Activated CD4-positive, CD25-positive, alpha-beta regulatory T cell (primary cell): ENCODE results near the gene GSTO1.

Experiments
- DNase-seq, 4 experiments: peaks; one replicate each; lab custom pipeline; 2025; lab: John Stamatoyannopoulos, UW

The GSTO1 gene

DNA sequence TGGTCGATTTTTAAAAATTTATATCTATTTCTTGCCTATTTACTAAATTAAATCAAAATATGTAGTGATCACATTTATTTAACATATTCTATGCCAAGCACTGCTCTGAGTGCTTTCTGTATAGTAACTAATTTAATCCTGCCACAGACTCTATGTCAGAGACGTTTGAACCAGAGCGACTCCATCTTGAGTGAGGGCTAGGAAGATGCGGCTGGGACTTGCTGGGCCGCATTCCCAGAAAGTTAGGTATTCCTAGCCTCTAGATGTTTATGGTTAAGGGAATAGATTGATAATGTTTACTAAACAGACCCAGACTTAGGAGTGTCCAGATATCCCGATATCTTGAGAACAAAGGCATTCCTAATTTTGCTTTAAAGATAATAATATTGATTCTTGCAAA is 3.2 kb upstream of the GSTO1 start:
- no peak for DNase-seq

GRCh38 chr10:104252368-104252767 is 2.3 kb upstream of the GSTO1 start:
- DNase-seq = no peak

DNA sequence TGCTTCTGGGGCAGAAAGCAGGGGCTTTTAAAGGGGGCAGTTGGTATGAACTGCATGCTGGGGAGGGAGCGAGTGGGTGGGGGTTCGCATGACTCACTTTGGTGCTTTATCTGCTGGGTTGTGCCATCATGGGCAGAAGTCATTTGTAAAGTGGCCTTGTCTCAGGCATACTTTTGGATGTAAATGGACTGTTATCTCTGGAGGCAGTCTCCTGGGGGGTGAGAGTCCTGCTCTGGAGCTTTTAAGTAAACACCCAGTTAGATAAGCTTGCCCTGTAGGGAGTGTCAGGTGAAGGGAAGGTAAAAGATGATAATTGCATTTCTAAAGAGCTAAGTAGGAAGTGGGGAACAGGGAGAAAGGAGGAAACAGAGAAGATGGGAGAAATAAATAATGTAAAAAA is 1.6 kb upstream of the GSTO1 start:
- no peak for DNase-seq

GRCh38 chr10:104253606-104254410 is 884 bp upstream of the GSTO1 start:
- DNase-seq = no peak

DNA sequence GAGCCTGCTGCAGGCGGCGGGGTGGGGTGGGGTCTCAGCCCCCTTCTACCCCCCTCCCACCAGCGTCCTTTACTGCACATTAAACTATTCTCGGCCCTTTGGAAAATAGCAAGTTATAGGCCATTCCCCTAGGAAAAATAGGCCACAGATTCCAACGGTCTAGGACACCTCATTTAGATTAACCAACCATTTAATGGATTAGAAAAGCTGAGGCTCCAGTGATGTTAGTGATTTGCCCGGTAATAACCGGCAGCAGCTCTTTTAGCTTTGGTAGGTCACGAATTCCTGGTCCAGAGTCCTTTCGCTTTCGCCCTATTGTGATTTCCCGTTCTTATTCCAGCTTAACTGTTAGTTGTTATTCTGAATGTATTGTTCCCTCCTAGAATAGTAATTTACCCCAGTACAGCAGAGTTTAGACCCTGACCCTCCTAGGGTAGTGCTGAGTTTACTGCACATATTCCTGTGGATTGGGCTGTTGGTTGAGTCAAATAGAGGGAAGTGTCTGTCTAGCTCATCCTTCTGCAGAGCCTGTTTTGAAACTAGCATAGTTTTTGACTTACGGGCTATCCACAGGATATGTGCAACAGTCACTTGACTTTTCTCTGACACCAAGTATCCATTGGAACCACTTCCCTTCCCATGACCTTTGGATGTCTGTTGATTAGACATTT is 754 bp downstream of the GSTO1 start:
- DNase-seq = no peak

- DNase-seq = no peak
Measured at GRCh38 chr10:104256335-104256961, 1.8 kb downstream of the GSTO1 start.

- DNase-seq = no peak
Measured at GRCh38 chr10:104257235-104257634, 2.5 kb downstream of the GSTO1 start.

DNA sequence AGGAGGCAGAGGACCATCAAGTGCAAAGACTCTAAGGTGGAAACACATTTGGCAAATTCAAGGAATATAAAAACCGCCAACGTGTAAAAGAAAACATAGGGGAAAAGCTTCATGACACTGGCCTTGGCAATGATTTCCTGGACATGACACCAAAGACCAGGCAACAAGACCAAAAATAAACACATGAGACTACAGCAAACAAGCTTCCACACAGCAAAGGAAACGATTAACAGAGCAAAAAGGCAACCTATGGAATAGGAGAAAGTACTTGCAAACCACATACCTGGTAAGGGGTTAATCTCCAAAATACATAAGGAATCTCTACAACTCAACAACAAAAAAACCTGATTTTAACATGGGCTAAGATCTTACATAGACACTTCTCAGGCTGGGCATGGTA is 3.5 kb downstream of the GSTO1 start:
- no peak for DNase-seq

DNA sequence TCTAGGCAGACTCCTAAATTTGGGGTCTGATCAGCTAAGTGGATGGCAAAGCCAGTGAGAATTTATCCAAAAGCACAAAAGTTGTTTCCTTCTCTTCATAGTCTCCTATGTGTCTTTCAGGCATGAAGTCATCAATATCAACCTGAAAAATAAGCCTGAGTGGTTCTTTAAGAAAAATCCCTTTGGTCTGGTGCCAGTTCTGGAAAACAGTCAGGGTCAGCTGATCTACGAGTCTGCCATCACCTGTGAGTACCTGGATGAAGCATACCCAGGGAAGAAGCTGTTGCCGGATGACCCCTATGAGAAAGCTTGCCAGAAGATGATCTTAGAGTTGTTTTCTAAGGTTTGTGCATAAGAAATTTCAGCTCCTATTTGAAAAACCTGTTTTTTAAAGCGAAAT is 4.8 kb downstream of the GSTO1 start:
- DNase-seq = no peak

DNA sequence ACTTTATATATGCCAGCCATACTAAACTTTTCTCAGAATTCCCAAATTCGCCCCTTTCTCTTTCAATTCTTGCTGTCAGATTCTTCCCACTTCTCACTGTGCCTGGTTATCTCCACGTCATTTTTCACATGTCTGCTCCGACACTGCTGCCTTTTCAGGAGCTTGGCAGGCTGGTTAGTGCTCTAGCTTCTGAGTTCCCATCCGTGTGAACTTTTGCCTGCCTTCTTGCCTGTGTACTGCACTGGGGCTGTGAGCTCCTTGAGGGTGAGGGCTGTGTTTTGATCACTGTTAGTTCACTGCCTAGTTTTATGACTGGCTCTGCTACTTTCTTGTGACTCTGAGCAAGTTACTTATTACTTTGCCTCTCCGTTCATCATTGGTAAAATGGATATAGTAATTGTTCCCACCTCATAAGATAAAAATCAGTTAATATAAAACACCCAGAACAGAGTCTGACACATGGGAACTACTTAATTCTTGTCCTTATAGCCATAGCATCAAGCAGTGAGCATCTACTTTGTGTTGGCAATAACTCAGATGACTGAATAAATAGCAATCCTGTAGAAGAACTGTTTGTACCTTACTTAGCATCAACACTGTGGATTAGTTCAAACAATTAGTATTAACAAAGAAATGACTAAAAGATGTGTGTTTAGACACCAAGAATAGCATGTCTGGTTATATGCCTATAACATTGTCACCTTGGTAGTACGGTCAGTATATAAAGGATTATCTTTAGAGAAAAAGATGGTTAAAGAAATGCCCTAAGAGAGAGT is 5.5 kb downstream of the GSTO1 start:
- no peak for DNase-seq

GRCh38 chr10:104260775-104261115 is 6.1 kb downstream of the GSTO1 start:
- DNase-seq = no peak

- no peak for DNase-seq
Measured at GRCh38 chr10:104262055-104262454, 7.4 kb downstream of the GSTO1 start.

GRCh38 chr10:104264783-104265182 is 10.1 kb downstream of the GSTO1 start:
- DNase-seq = no peak

DNA sequence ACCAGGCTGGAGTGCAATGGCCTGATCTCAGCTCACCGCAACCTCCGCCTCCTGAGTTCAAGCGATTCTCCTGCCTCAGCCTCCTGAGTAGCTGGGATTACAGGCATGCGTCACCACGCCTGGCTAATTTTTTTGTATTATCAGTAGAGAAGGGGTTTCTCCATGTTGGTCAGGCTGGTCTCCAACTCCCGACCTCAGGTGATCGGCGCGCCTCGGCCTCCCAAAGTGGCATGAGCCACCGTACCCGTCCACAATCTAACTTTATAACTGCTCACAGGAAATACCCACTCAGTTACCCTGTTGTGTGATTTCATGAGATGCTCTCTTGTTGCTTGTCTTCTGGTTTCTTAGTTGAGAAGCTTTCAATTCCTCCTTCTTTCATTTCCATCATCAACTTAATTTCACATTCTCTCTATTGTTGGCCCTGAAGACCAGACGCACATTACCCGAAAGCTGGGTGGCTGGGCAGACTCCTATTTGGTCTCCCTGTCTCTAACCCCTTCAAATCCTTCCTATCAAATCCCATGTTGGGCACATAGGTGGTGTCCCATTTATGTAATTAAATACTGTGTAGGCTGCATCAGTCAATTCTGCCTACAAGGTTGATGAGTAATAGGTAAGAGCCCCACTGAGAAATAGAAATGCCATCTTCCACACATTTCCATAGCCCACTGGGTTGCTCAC is 13.2 kb downstream of the GSTO1 start:
- no peak for DNase-seq

DNA sequence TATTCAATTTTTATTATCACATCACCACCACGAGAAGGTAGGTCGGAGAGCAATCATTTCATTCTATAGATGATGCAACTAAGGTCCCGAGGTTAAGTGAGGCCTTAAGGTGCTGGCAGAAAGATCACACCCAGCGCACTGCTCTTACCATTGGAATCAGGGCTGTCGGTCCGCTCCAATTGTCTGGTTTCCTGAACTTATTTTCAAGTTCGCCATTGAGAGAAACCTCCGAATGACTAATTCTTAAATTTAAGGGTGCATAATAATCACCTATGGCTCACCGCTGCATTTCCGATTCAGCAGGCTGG is 13.7 kb downstream of the GSTO1 start:
- DNase-seq = no peak

DNA sequence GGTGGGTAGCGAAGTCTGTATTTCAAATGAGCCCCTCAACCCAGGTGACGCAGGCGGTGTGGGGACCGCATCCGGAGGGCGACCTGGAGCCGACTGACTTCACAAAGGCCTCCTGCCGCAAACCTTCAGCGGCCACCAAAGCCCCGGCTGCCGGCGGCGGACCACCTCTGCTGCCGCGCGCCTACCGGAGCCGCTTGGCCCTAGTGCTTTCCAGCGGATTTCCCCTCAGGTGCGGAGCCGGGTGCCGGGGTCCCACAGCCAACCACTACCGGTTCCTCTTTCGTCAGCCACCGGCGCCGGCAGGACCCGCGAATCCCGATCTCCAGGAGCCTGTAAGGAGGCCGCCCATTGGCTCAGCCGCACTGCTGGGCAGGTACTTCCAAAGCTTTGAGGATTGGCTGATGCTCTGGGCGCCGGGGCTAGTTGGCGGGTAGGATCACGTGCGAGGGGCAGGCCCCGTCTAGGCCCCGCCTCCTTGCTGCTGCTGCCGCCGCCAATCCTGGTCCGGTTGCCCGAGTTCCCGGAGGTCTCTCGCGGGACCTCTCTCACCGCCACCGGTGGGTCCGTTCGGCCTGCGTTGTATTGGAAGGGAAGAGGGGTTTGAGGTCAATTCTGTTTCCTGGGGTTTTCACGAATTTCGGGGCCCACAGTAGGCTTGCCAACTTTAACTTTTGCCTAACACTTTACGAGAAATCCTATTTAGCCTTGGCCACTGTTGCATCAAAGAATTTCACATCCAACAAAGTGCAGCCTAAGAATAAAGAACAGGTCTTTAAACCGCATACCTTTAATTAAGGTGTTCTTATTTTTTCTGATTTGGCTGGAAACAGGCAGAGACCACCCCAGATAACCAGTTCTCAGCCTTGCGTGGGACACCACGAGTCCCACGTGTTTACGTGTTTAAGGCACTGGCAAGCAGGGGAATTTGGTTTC is 14.3 kb downstream of the GSTO1 start, which contains the start of gene GSTO2:
GSTO2 (plus strand) TSS at position 472 of the 933 bp plus-strand sequence. CDS start 5,732 bp downstream, outside the sequence.
- peak; percentile 93 to 97 (median 96) for DNase-seq

GRCh38 chr10:104273286-104273685 is 18.6 kb downstream of the GSTO1 start:
- DNase-seq = no peak

DNA sequence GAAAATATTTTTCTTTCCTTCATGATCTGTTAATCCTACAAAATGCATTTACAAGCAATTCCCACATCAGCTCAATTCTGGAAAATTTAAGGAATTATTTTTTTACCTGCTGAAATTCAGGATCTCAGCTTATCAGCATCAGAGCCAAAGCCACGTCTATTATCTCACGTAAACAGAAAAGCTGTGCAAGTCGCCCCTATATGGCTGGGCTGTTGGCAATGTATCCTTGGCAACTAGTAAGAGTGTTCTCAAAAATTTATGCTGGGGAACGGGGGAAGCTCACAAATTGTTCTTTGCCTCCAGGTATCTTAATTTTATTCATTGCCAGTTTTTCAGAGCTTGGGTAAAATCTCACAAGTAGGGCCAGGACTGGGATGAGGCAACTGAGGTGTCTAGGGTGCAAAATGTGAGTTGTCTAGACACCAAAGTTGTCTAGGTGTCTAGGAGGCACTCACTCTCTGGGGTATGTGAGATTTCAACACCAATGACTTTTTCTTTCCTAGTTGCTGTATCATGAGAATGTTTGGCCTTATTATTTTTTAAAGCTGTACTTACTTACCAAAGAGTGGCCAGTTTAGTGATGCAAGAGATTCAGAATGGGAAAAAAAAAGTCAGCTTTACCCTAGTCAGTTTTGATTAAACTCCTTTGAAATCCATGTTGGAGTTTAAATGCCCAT is 19.3 kb downstream of the GSTO1 start:
- DNase-seq = no peak

GRCh38 chr10:104274762-104275721 is 20.4 kb downstream of the GSTO1 start:
- DNase-seq = peak in 3 of 4 experiments; percentile 4 to 23 (median 8)
